HG03103 (cell line): Measurements from ENCODE around the gene CSTPP1.
"Not testable (repeated sequence)": the region's sequence is repeated elsewhere in the genome, so short reads cannot be mapped to it uniquely, and the experiment has no call there.

Experiments used
- ATAC-seq: cut with Tn5 transposase; IDR thresholded peaks from one replicate; pipeline ENCODE4 v1.9.1; 2021; ENCODE audit warnings: low read depth; ENCODE audit not compliant: unreplicated experiment

The CSTPP1 gene

DNA sequence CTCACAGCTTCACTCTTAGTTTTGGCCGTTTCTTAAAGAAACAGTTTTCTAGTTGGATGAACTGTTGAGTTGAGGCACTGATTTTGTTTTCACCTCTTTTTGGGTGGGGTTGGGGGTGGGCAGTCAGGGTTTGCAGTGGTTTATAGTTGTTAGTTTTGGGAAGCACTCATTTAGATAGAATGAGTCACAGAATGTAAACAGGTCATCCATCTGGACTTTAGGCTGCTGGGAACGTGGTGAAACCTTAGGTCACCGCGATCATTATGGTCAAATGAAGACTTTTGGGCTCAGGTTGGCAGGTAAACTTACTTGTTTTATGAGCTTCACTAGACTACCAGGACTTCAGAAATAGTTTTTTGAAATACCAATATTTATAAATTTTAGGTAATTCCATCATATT, 48.4 kb downstream of the CSTPP1 start:
- ATAC-seq: no peak

GRCh38 chr11:46987183-46987582, 50.6 kb downstream of the CSTPP1 start:
- no peak for ATAC-seq

DNA sequence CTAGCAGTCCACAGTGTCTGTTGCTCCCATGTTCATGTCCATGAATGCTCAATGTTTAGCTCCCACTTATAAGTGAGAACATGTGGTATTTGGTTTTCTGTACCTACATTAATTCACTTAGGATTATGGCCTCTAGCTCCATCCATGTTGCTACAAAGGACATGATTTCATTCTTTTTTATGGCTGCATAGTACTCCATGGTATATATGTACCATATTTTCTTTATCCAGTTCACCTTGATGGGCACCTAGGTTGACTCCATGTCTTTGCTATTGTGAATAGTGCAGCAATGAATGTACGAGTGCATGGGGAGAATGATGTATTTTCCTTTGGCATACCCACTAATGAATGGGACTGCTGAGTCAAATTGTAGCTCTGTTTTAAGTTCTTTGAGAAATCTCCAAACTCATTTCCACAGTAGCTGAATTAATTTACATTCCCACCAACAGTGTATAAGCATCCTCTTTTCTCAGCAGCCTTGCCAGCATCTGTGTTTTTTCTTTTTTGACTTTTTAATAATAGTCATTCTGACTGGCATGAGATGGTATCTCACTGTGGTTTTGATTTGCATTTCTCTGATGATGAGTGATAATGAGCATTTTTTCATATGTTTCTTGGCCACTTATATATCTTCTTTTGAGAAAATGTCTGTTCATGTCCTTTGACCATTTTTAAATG, 53.4 kb downstream of the CSTPP1 start:
- ATAC-seq: not testable (repeated sequence)

- no peak for ATAC-seq
Observed at GRCh38 chr11:46991391-46991790, 54.8 kb downstream of the CSTPP1 start.

GRCh38 chr11:46992386-46992785, 55.8 kb downstream of the CSTPP1 start:
- not testable (repeated sequence) for ATAC-seq

DNA sequence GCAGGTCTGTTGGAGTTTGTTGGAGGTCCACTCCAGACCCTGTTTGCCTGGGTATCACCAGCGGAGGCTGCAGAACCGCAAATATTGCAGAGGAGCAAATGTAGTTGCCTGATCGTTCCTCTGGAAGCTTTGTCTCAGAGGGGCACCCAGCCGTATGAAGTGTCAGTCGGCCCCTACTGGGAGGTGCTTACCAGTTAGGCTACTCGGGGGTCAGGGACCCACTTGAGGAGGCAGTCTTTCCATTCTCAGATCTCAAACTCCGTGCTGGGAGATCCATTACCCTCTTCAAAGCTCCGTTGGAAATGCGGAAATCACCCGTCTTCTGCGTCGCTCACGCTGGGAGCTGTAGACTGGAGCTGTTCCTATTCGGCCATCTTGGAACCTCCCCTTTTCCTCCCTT, 61.2 kb downstream of the CSTPP1 start:
- ATAC-seq: not testable (repeated sequence)

DNA sequence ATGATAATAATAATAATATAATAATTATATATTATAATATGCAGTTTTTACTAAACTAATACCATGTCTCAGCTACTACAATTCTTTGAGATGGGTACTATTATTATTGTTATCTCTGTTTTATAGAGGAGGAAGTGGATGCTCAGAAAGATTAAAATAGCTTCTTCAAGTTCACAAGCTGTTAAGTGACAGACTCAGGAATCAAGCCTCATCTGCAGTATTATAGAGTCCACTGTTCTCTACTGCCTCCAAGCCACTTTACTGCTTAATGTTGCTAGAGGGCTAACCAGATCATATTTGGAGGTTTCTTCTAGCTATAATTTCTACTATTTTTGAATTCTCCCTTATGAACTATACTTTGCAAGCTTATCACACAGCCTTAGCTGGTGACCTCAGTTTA, 62.7 kb downstream of the CSTPP1 start:
- ATAC-seq: no peak

DNA sequence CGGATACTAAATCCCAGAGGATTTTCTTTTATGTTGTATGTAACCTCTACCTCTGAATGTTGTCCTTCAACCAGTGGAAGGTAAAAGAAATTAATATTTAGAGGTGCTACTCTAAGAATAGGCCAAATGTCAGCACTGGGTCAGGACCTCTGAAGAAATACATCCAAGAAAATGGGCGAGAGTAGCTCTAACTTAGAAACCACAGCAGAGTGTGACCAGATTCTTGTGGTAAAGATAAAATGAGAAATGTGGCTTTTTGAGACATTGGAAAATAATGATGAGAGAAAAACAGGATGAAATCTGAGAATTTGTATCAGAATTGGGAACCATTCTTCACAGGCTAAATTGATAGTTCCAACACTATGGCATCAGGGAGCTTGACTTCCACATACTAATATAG, 63.5 kb downstream of the CSTPP1 start:
- ATAC-seq: no peak

GRCh38 chr11:47001781-47002181, 65.2 kb downstream of the CSTPP1 start:
- ATAC-seq: no peak

GRCh38 chr11:47002390-47002789, 65.8 kb downstream of the CSTPP1 start:
- ATAC-seq: no peak

DNA sequence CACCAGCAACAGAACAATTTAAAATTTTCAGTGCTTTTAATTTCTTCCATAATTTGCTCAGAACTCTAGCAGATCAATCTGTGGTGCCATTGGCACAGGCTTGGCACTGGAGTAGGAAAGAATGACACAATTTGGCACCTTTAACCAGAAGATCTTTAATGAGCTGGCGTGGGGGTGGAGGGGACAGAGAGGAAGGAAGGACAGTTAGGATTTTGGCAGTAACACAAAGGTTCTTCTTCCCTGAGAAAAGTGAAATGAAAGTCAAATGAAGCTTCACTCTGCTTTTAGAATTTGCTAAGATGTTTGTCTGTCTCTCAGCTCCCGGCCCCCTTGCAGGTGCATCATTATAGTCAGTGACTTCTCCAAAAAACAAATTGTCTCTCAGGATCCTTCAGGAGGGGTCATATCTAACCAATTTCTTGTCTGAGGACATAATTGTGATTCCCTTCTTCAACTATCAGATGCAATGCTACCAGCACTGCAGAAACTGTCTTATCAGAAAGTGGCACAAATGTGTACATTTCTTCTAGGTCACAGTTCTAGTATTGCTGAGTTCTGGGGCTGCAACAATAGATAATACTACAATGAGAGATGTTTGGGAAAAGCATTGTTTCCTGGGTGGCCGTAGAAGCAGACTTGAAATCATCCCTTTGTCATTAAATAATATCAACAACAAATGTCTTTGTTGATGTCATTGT, 66.8 kb downstream of the CSTPP1 start:
- ATAC-seq: no peak

- ATAC-seq: peak; percentile 49
Observed at GRCh38 chr11:47004595-47005033, 68.1 kb downstream of the CSTPP1 start.

GRCh38 chr11:47005441-47005840, 68.9 kb downstream of the CSTPP1 start:
- no peak for ATAC-seq

GRCh38 chr11:47007579-47007978, 71.0 kb downstream of the CSTPP1 start:
- no peak for ATAC-seq

GRCh38 chr11:47010179-47010578, 73.6 kb downstream of the CSTPP1 start:
- no peak for ATAC-seq

- no peak for ATAC-seq
Observed at GRCh38 chr11:47014097-47014496, 77.5 kb downstream of the CSTPP1 start.

GRCh38 chr11:47018637-47019036, 82.1 kb downstream of the CSTPP1 start:
- ATAC-seq: no peak

GRCh38 chr11:47020793-47021526, 84.4 kb downstream of the CSTPP1 start:
- ATAC-seq: no peak

- ATAC-seq: no peak
Observed at GRCh38 chr11:47021527-47021818, 84.9 kb downstream of the CSTPP1 start.

DNA sequence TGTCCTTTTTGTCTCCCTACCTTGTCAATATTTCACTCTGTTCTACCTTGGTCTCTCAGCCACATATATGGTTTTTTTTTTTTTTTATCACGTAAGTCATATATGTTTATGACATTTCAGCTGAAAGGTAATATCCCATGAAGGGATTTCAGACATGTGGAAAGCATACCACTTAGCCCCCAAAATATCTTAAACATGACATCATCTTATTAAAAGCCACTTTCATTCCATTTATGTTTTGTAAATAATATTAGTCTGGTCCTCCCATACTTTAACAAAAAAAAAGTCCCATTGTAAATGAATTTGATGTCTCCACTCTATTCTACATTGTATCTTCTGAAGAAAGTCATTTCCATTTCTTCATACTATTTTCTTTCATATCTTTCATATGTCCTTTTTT, 85.4 kb downstream of the CSTPP1 start:
- ATAC-seq: no peak

GRCh38 chr11:47028195-47029093, 91.9 kb downstream of the CSTPP1 start:
- no peak for ATAC-seq
